Measurements from ENCODE around the gene GRB7. TPM values are rescaled to one million over a fixed set of nuclear protein-coding genes. Genes with fewer than 3 reads are reported as not detected.

The GRB7 gene
- total and polyA plus RNA-seq, 2 donors (not counting 3 experiments of a cell fraction or from before 2014, with no cell fraction given), result 0.04 TPM; not detected in 1

DNA sequence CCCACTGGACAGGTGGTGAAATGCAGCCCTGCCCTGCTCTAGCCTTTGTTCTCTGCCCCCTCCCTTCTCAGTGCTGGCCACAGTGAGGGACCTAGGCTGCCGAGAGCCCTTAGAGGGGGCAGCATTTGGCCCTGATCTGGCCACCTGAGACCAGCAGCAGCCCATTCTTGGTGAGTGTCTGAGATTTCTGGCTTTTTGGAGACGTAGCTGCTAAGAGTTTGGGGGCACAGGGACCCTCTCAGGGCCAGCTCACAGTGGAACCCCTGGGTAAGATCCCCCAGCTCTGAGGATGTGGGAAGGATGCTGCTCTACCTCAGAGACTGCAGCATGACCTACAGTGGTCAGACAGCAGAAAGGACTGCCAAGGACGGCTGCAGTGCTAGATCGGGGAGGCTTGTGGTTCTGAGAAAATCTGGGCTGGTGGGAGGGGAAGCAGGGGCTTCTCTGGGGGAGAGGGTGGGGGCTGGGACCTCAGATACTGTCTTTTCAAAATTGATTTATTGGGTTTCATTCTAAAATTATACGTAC, 13.3 kb downstream of the GRB7 start:
- TF ChIP-seq POLR2A (IDR thresholded peaks at IDR 0.05; ENCODE audit: low read depth, low read length), result no peak
- TF ChIP-seq EZH2 (IDR thresholded peaks at IDR 0.05; ENCODE audit: borderline replicate concordance, low read depth, low read length, severe bottlenecking), result no peak
- no peak for TF ChIP-seq POLR2AphosphoS5 (IDR thresholded peaks at IDR 0.05; ENCODE audit: insufficient read depth, low read depth, low read length)
- TF ChIP-seq FOS (IDR thresholded peaks at IDR 0.05; ENCODE audit: borderline replicate concordance, insufficient read depth, low read length), result no peak
- TF ChIP-seq, protein P1, sequence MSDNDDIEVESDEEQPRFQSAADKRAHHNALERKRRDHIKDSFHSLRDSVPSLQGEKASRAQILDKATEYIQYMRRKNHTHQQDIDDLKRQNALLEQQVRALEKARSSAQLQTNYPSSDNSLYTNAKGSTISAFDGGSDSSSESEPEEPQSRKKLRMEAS (IDR thresholded peaks at IDR 0.05; ENCODE audit: insufficient read depth, insufficient read length), result no peak
- no peak for TF ChIP-seq JUN (IDR thresholded peaks at IDR 0.05; ENCODE audit: borderline replicate concordance, insufficient read depth, insufficient read length, low read depth)
- TF ChIP-seq MYC (IDR thresholded peaks at IDR 0.05; ENCODE audit: low read depth, low read length), result no peak
- no peak for TF ChIP-seq GATA2 (IDR thresholded peaks at IDR 0.05; ENCODE audit: insufficient read depth, insufficient read length, low read depth, low read length)
- TF ChIP-seq, protein P2, sequence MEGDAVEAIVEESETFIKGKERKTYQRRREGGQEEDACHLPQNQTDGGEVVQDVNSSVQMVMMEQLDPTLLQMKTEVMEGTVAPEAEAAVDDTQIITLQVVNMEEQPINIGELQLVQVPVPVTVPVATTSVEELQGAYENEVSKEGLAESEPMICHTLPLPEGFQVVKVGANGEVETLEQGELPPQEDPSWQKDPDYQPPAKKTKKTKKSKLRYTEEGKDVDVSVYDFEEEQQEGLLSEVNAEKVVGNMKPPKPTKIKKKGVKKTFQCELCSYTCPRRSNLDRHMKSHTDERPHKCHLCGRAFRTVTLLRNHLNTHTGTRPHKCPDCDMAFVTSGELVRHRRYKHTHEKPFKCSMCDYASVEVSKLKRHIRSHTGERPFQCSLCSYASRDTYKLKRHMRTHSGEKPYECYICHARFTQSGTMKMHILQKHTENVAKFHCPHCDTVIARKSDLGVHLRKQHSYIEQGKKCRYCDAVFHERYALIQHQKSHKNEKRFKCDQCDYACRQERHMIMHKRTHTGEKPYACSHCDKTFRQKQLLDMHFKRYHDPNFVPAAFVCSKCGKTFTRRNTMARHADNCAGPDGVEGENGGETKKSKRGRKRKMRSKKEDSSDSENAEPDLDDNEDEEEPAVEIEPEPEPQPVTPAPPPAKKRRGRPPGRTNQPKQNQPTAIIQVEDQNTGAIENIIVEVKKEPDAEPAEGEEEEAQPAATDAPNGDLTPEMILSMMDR (IDR thresholded peaks at IDR 0.05; ENCODE audit: extremely low read depth in 1 of 2, insufficient read depth in 1 of 2, low read depth in 1 of 2, low read length in 2 of 2), result no peak
- Histone ChIP-seq H3K9me1 (replicated peaks; ENCODE audit: control insufficient read depth, extremely low read depth, insufficient read depth, low read length) (no peaks in the 10 kb centered on the region), H3K27ac (ENCODE audit: insufficient read depth, low read depth, low read length) (no peak overlapping the region), H2AFZ (ENCODE audit: low read depth, low read length) (no peak overlapping the region), H3K4me1 (ENCODE audit: control insufficient read depth, extremely low read depth, insufficient read depth, low read length) (peaks cover 9% of the 10 kb centered on the region), H3K4me3 (replicated peaks in 1 of 3; ENCODE audit: insufficient read depth in 1 of 3, low read depth in 1 of 3, low read length in 3 of 3) (no peak overlapping the region), H4K20me1 (replicated peaks; ENCODE audit: control insufficient read depth, extremely low read depth, insufficient read depth, low read length) (no peaks in the 10 kb centered on the region), H3K79me2 (ENCODE audit: control insufficient read depth, insufficient read depth, low read length) (no peaks in the 10 kb centered on the region), H3K27me3 (ENCODE audit: control insufficient read depth in 2 of 2, insufficient read depth in 2 of 2, low read length in 2 of 2) (peaks cover 0 to under 1% of the 10 kb centered on the region in 2 experiments), H3K9ac (replicated peaks; ENCODE audit: extremely low read depth, insufficient read depth, low read length) (no peak overlapping the region), H3K36me3 (ENCODE audit: control insufficient read depth in 2 of 2, extremely low read depth in 1 of 2, insufficient read depth in 2 of 2, low read length in 2 of 2) (no peaks in the 10 kb centered on the region), H3K4me2 (ENCODE audit: insufficient read depth, low read length) (no peak overlapping the region), H3K9me3 (replicated peaks; ENCODE audit: control insufficient read depth, insufficient read depth, low read length) (no peaks in the 10 kb centered on the region)
- POLR2A ChIA-PET, result no interaction called here
- dilution Hi-C loops (cut with MboI; ENCODE audit: extremely low pct_ligation_motif_present, low sequenced_read_pairs) (no loop called here), intact Hi-C loops (cut with micrococcal nuclease) (loop anchor here (5.0 kb wide), 1 partner anchor 114 kb away; the partner anchor contains the start of gene STARD3)
- DNase-seq (ENCODE audit: low read depth, low spot score), result no peak
- no peak for FAIRE-seq
- BruUV-seq (replicated peaks), result no TSS peak
- CTCF ChIA-PET, result interaction anchor here (1.0 to 1.3 kb wide), 2 partner anchors 128 to 130 kb away, joined by 4 to 6 read pairs; no protein-coding TSS in a partner anchor

All from endothelial cell of umbilical vein (primary cell).